DMS114 treated with DMSO at 0.1 percent for 48 hours (cell line): ENCODE results near the gene PLEKHG4.

ENCODE experiments used
- DNase-seq: peaks from one replicate; lab custom pipeline; 2025; ENCODE audit not compliant: unreplicated experiment; lab: John Stamatoyannopoulos, UW

The PLEKHG4 gene

DNA sequence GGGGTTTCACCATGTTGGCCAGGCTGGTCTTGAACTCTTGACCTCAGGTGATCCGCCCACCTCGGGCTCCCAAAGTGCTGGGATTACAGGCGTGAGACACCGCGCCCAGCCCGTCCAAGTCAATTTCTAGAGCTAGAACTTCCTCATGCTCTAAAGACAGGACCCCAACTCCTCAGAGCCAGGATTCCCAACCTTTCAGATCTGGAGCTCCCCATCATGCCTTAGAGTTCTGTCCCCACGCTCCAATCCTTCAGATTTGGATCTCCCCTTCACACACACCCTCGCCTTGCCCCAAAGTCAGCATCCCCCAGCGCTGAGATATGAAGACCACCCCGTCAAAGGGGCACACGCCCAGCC lies 46.8 kb downstream of the PLEKHG4 start:
- no peak for DNase-seq

DNA sequence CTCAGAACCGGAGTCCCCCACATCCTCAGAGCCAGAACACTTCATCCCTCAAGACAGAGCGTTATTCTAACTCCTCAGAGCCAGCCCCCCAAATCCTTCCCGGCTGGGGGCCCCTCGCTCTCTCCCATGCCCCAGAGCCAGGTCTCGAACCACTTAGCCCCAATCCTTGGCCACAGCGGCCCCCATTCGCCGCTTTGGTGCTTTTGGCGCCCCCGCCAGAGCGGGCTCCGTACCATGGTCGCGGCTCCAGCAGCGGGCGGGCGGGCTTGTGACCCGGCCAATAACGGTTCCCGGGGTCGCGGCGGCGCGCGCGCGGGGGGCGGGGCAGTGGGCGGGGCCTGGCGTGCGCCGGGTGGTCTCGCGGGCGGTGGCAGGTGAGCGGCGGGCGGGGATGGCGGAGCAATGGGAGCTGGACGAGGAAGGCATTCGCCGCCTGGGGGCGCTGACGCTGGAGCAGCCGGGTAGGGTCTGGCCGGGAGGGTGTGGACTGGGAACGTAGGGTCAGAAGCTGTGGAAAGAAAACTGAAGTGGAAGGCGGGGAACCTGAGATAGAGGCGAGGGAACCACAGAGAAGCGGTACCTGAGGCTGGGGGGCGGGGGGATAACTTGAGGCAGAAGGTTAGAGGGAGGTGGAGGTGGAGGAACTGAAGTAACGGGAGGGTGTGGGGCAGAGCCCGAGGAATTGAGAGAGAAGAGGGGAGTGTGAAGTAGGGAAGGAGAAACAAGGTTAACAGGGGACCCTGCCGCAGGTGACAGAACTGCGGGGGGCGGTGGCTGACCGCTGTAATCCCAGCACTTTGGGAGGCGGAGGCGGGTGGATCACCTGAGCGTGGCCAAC lies 47.4 kb downstream of the PLEKHG4 start, which contains the start of the genes KCTD19 and LRRC36:
KCTD19 (minus strand) TSS at position 270 of the 838 bp plus-strand sequence; CDS start at position 236, 34 bp downstream.
LRRC36 (plus strand) TSS at position 344 of the 838 bp plus-strand sequence; CDS start at position 392, 48 bp downstream.
- peak; percentile 54 for DNase-seq

DNA sequence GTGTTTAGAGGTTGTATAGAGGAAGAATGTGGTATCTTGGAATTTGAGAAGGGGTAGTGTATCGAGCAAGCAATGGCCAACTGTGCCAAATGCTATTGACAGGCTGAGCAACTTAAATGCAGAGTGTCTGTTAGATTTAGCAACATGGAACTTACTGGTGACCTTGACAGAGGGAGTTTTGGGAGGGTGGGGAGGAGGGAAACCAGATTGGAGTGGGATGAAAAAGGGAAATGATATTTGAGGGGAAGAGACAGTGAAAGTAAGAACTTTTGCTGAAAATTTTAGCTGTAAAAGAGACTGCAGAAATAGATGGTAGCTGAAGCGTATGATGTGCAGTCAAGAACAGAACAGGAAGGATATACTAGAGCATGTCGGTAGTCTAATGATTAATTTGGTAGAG lies 48.4 kb downstream of the PLEKHG4 start:
- no peak for DNase-seq

DNA sequence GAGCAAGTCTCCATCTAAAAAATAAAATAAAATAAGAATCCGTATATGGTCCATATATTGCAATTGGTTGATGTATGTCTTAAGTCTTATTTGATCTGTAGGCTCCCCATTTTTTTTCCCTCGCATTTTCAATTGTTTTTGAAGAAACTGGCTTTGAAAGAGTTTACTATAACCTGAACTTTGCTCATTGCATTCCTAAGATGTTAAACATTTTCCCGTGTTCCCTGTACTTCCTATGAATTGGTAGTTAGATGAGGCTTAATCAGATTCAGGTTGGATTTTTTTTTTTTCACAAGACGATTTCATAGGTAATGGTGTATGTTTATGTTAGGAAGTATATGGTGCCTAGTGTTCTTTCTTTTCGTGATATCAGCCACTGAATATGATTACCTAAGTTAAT lies 50.6 kb downstream of the PLEKHG4 start:
- no peak for DNase-seq

DNA sequence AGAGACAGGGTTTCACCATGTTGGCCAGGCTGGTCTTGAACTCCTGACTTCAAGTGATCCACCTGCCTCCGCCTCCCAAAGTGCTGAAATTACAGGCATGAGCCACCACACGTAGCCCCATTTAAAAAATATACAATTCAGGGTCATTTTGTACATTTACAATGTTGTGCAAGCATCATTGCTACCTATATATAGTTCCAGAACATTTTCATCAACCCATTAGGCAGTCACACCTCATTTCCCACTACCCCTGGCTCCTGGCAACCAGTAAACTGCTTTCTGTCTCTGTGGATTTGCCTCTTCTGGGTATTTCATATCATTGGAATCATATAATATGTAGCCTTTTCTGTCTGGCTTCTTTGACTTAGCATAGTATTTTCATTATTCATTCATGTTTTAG lies 54.0 kb downstream of the PLEKHG4 start:
- no peak for DNase-seq

DNA sequence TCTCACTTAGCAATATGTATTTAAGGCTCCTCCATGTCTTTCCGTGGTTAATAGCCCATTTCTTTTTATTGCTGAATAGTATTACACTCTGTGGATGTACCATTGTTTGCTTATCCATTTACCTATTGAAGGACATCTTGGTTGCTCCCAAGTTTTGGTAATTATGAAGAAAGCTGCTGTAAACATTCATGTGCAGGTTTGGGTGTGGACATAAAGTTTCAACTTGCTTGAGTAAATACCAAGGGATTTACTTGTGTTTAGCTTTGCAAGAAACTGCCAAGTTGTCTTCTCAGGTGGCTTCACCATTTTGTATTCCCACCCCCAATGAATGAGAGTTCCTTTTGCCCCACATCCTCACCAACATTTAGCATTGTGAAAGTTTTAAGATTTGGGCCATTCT lies 56.8 kb downstream of the PLEKHG4 start:
- no peak for DNase-seq

DNA sequence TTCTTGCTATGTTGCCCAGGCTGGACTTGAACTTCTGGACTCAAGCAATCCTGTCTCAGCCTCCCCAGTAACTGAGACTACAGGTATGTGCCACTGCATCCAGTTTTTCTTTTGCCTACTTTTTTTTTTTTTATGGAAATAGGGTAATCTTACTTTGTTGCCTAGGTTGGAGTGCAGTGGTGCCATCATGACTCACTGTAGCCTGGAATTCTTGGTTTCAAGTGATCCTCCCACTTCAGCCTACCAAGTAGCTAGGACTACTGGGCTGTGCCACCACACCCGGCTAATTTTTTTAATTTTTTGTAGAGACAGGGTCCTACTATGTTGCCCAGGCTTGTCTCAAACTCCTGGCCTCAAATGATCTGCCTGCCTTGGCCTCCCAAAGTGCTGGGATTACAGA lies 57.3 kb downstream of the PLEKHG4 start:
- no peak for DNase-seq
